NCI-H748 (cell line): ENCODE data around the gene INPP4A.
"Not testable (repeated sequence)": the region's sequence is repeated elsewhere in the genome, so short reads cannot be mapped to it uniquely, and the experiment has no call there.

Source experiments
- DNase-seq: peaks from one replicate; lab custom pipeline; 2025; ENCODE audit not compliant: unreplicated experiment; lab: John Stamatoyannopoulos, UW

The INPP4A gene

DNA sequence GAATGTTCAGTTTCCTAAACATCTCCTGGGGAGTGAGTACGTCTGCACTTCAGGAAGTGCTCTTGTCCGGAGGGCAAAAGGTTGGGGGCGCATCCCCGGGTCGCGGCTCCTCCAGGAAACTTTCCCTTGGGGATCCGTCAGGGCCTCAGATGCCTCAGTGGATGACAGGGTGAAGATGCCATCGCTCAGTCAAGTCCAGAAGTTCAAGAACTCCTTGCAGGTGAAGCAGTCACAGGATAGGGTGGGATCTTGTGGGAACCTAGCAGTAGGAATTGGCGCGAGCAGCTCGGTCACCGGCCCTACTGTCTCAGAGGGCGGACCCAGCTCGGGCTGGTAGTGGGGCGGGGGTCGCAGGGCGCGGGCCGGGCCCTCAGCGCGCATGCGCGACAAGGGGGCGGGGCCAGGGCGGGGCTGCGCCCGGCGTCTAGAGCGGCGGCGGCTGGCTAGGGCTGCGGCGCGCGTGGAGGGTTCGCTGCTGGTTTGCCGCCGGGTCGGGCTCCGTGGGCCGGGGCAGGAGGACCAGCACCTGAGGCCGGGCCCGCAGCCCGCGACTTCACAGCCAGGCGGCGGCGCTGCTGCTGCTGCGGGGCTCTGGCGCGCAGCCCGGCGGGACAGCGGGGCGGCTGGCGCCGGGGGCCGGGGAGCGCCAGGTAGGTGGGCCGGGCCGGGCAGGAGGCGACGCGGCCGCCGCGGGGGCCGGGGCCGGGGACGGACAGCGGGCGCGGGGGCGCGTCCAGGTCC, at the start of gene INPP4A:
Gene INPP4A (plus strand): TSS at position 423 of the 741 bp plus-strand sequence. CDS start 75,191 bp downstream, outside the sequence.
- DNase-seq, result peak; percentile 71

DNA sequence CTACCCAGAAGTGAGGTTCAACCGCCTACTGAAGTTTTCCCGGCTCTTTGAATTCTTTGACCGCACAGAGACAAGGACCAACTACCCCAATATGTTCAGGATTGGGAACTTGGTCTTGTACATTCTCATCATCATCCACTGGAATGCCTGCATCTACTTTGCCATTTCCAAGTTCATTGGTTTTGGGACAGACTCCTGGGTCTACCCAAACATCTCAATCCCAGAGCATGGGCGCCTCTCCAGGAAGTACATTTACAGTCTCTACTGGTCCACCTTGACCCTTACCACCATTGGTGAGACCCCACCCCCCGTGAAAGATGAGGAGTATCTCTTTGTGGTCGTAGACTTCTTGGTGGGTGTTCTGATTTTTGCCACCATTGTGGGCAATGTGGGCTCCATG, 48.7 kb upstream of the INPP4A start:
- no peak for DNase-seq

DNA sequence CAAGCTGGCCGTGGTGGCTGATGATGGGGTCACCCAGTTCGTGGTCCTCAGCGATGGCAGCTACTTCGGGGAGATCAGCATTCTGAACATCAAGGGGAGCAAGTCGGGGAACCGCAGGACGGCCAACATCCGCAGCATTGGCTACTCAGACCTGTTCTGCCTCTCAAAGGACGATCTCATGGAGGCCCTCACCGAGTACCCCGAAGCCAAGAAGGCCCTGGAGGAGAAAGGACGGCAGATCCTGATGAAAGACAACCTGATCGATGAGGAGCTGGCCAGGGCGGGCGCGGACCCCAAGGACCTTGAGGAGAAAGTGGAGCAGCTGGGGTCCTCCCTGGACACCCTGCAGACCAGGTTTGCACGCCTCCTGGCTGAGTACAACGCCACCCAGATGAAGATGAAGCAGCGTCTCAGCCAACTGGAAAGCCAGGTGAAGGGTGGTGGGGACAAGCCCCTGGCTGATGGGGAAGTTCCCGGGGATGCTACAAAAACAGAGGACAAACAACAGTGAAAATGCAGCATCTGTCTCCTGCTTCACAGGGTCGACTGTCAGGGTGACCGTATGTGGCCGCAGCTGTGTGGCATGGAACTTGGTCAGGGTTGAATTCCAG, 47.8 kb upstream of the INPP4A start:
- no peak for DNase-seq

DNA sequence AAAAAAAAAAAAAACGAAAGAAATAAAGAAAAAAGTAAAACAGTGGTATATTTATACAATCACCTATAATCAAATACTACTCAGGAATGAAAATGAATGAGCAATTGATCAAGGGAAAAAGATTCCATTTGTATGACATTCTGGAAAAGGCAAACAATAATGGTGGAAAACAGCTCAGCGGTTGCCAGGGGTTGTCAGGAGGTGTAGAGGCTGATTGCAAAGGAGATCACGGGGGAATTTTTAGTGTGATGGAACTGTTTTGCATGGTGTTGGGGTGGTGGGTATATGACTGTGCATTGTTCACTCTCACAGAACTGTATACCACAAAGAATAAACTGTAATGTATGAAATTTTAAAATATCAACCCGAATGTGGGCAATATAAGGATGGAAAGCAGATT, 45.5 kb upstream of the INPP4A start:
- DNase-seq, result no peak

DNA sequence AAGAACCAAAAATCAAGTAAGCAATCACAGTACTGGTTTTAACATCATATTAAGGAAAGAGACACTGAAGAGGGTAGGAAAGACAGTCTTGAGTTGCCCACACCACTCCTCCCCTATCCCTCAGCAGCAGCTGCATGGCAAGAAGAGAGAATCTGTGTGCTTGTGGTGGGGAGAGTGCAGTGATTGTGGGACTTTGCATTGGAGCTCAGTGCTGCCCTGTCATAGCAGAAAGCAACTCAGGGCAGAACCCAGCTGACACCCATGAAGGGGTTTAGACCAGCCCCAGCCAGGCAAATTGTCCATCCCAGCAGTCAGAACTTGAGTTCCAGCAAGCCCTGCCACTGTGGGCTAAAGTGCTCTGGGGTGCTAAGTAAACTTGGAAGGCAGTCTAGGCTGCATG, 40.8 kb upstream of the INPP4A start:
- no peak for DNase-seq

DNA sequence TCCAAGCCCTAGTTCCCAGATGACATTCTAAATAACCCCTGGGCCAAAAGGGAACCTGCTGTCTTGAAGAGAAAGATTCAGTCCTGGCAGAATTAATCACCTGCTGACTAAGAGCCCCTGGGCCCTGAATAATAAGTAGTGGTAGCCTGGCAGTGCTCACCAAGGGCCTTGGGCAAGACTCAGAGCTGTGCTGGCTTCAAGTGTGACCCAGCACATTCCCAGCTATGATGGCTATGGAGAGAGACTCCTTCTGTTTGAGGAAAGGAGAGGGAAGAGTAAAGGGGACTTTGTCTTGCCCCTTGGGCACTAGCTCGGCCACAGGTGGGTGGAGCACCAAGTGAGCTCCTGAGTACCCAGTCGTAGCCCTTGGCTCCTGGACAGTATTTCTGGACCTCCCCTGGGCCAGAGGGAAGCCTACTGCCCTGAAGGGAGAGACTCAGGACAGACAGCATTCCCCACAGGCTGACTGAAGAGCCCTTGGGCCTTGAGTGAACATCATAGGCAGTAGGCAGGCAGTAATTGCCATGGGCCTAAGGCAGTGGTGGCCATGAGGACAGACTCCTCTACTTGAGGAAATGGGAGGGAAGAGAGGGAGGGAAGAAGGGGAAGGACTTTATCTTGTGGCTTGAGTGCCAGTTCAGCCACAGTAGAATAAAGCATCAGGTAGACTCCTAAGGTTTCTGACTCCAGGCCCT, 40.0 kb upstream of the INPP4A start:
- no peak for DNase-seq

DNA sequence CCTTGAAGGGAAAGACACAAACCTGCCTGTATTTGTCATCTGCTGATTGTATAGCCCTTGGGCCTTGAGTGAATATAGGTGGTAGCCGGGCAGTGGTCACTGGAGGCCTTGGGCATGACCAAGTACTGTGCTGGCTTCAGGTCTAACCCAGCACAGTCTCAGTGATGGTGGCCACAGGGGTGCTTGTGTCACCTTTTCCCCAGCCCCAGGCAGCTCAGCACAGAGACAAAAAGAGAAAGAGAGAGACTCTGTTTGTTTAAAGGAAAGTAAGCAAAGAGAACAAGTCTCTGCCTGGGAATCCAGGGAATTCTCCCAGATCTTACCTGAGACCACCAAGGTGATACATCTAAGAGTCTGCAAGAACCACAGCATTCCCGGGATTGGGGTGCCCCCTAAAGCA, 39.4 kb upstream of the INPP4A start:
- DNase-seq, result no peak

GRCh38 chr2:98408155-98408554, 36.5 kb upstream of the INPP4A start:
- no peak for DNase-seq

- peak; percentile 54 for DNase-seq
These were observed 31.8 kb upstream of the INPP4A start for GRCh38 chr2:98412751-98413458.

- peak; percentile 37 for DNase-seq
These were observed 30.4 kb upstream of the INPP4A start for GRCh38 chr2:98414246-98414645.

- not testable (repeated sequence) for DNase-seq
These were observed 28.9 kb upstream of the INPP4A start for GRCh38 chr2:98415719-98416248.

DNA sequence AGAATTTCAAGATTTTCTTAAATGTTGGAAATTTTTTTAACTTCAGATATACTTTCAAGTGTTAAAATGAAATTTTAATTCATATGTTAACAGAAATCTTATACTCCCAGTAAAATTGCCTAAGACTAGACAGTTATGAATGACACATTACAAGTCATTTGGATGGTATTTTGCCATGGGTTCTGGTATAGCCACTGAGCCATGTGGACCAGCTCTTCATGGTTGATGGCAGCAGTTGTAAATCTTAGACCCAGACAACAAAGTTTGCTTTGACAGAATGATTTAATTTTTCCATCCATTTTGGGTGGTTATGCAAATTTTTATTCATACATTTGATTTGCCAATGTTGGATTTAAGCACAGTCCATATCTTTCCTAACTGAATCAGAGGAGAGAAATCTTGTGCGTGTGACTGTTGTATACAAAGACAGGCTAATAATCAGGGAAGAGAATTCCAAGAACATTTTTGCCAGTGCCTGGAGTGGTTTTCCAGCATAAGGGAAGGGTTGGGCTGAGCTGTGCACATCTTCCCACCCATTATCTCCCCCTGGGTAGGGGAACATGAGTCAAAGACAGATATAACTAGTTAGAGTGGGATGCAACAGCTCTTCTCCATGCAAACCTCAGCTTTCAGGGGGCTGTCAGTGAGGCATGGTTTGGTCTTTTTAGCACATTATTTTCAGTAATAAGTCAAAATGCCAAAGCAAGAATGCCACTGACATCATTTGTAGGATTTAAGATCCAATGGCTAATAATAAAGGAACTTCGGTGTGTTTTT, 28.1 kb upstream of the INPP4A start:
- DNase-seq, result no peak

- peak; percentile 1 for DNase-seq
These were observed 25.1 kb upstream of the INPP4A start for GRCh38 chr2:98419544-98419943.

DNA sequence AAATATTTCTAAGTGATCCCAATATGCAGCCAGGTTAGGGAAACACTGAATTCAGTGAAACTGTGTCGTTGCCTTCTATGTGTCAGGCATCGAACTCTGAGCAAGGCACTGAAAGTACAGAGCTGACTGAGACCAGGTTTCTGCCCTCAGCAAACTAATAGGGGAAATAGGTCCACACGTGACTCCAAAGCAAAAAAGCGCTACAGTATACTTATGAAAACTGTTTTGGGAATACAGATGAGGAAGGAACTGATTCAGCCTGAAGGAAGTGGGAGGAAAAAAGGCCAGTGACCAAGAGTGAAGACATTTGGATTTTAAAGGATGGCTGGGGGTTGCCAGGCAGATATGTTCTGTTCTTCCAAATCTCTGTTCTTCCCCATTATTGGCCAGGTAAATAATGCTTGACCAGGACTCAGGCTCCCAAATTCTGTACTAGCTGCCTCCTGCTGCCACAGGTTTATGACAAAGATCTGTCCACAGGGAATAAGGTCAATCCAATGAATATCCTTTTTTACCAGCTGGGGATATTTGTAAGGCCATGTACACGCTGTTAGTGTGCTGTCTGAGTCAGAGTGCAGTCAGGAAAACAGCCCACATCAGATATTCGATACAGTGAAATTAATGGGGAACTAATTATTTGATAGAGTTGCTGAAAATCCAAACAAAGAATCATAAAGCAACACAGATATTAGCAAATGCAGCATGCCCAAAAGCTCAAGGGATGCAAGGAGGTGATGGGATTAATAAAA, 24.5 kb upstream of the INPP4A start:
- DNase-seq, result no peak

DNA sequence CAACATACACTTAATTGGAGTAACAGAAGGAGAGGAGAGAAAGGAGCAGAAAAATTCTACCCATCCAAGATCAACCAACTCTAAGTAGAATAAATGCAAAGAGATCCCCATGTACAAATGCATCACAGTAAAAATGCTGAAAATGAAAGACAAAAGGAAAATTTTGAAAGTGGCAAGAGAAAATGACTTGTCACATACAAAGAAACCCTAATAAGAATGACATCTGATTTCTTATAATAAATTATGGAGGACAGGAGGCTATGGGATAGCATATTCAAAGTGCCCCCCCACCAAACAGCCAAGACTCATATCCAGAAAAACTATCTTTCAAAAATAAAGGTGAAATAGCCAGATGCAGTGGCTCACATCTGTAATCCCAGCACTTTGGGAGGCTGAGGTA, 22.2 kb upstream of the INPP4A start:
- DNase-seq, result no peak

DNA sequence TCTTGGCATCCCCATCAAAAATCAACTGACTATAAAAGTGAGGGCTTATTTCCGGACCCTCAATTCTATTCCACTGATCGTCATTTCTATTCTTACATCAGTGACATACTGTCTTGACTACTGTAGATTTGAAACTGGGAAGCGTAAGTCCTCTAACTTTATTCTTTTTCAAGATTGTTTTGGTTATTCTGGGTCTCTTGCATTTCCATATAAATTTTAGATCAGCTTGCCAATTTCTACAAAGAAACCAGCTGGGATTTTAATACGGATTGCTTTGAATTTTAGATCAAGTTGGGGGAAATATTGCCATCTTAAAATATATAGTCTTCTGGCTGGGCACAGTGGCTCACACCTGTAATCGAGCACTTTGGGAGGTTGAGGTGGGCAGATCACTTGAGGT, 17.9 kb upstream of the INPP4A start:
- DNase-seq, result no peak

- no peak for DNase-seq
These were observed 12.5 kb upstream of the INPP4A start for GRCh38 chr2:98432145-98432544.

- no peak for DNase-seq
These were observed 11.2 kb upstream of the INPP4A start for GRCh38 chr2:98433363-98433964.

- DNase-seq, result no peak
These were observed 10.2 kb upstream of the INPP4A start for GRCh38 chr2:98434492-98434891.
